PC-9 (cell line): ENCODE measurements around the gene PSD2. TPM values are rescaled to one million over a fixed set of nuclear protein-coding genes. Genes with fewer than 3 reads are reported as not detected.

ENCODE experiments used
- BruUV-seq: library from RNA; stranded (reverse); fragments of 400-500 nt; replicated peaks from 2 replicates; lab custom pipeline; 2021; lab: Mats Ljungman, UMichigan
- CTCF ChIA-PET: fragments of 300-600 bp; sonication (Branson Sonifier 250); formaldehyde crosslinking; loops from one replicate; lab custom pipeline; 2022; ENCODE audit warnings: antibody characterized with exemption; lab: Charles Lee
- POLR2A ChIA-PET: fragments of 300-600 bp; sonication (Branson Sonifier 250); formaldehyde crosslinking; loops from one replicate; lab custom pipeline; 2022; ENCODE audit warnings: antibody characterized with exemption; ENCODE audit not compliant: unreplicated experiment; lab: Charles Lee
- DNase-seq, 2 experiments: peaks; one replicate each; pipeline versions ENCODE4 v3.0.0 to v3.0.0-alpha.2; 2015 to 2022; ENCODE audit warnings: mixed read lengths in 1 of 2
- H2AFZ ChIP-seq: fragments of 200-600 bp; sonication (generic); 2 replicates; pipeline ENCODE4 v1.8.1; 2017; ENCODE audit warnings: antibody characterized with exemption
- H3F3A ChIP-seq: fragments of 200-600 bp; sonication (generic); 2 replicates; pipeline ENCODE4 v1.8.1; 2017; ENCODE audit warnings: antibody characterized with exemption, mild to moderate bottlenecking, low read depth; ENCODE audit not compliant: insufficient read depth
- H3K27ac ChIP-seq: fragments of 200-600 bp; sonication (generic); 2 replicates; pipeline ENCODE4 v1.6.1; 2016; ENCODE audit warnings: mixed run types
- H3K27me3 ChIP-seq: fragments of 200-600 bp; sonication (generic); 2 replicates; pipeline ENCODE4 v1.6.1; 2016; ENCODE audit warnings: low read depth, mixed run types; ENCODE audit not compliant: insufficient read depth
- H3K36me3 ChIP-seq: fragments of 200-600 bp; sonication (generic); 2 replicates; pipeline ENCODE4 v1.6.1; 2016; ENCODE audit warnings: low read depth, mixed run types
- H3K4me1 ChIP-seq: fragments of 200-600 bp; sonication (generic); replicated peaks from 2 replicates; pipeline ENCODE4 v1.6.1; 2016; ENCODE audit warnings: mixed run types; ENCODE audit not compliant: insufficient read depth
- H3K4me2 ChIP-seq: fragments of 200-600 bp; sonication (generic); 2 replicates; pipeline ENCODE4 v1.6.1; 2017; ENCODE audit warnings: mixed run types
- H3K4me3 ChIP-seq: fragments of 200-600 bp; sonication (generic); 2 replicates; pipeline ENCODE4 v1.6.1; 2016; ENCODE audit warnings: mixed run types
- H3K79me2 ChIP-seq: fragments of 200-600 bp; sonication (generic); 2 replicates; pipeline ENCODE4 v1.6.1; 2017; ENCODE audit warnings: low read depth, mixed run types
- H3K9me2 ChIP-seq: fragments of 200-600 bp; sonication (generic); 2 replicates; pipeline ENCODE4 v1.8.1; 2017; ENCODE audit warnings: mild to moderate bottlenecking; ENCODE audit not compliant: insufficient read depth
- H3K9me3 ChIP-seq: fragments of 200-600 bp; sonication (generic); 2 replicates; pipeline ENCODE4 v1.8.1; 2016; ENCODE audit warnings: low read depth; ENCODE audit not compliant: insufficient read depth
- H4K20me1 ChIP-seq: fragments of 200-600 bp; sonication (generic); 2 replicates; pipeline ENCODE4 v1.8.1; 2017; ENCODE audit not compliant: insufficient read depth
- EZH2 ChIP-seq: fragments of 200-600 bp; sonication (generic); IDR thresholded peaks from 2 replicates; pipeline ENCODE4 v1.8.0; 2017; ENCODE audit warnings: antibody characterized with exemption, low read depth
- intact Hi-C: fragments of 100-400 bp; cut with micrococcal nuclease; formaldehyde crosslinking; loops from one replicate; pipeline ENCODE4 v1.10.0; 2022; ENCODE audit not compliant: unreplicated experiment
- total RNA-seq: library from RNA; stranded (reverse); gene quantifications from 2 replicates; pipeline ENCODE4 v1.2.3, GENCODE V29; 2021
- TF ChIP-seq, protein P1 (sequence below): fragments of 200-600 bp; sonication (generic); conservative IDR thresholded peaks from 2 replicates; pipeline ENCODE4 v1.6.1; 2017; ENCODE audit warnings: mixed run types, antibody characterized with exemption, mild to moderate bottlenecking, moderate library complexity

The PSD2 gene
- total RNA-seq, 1 experiment from 2014 or later, result 0.07 TPM

DNA sequence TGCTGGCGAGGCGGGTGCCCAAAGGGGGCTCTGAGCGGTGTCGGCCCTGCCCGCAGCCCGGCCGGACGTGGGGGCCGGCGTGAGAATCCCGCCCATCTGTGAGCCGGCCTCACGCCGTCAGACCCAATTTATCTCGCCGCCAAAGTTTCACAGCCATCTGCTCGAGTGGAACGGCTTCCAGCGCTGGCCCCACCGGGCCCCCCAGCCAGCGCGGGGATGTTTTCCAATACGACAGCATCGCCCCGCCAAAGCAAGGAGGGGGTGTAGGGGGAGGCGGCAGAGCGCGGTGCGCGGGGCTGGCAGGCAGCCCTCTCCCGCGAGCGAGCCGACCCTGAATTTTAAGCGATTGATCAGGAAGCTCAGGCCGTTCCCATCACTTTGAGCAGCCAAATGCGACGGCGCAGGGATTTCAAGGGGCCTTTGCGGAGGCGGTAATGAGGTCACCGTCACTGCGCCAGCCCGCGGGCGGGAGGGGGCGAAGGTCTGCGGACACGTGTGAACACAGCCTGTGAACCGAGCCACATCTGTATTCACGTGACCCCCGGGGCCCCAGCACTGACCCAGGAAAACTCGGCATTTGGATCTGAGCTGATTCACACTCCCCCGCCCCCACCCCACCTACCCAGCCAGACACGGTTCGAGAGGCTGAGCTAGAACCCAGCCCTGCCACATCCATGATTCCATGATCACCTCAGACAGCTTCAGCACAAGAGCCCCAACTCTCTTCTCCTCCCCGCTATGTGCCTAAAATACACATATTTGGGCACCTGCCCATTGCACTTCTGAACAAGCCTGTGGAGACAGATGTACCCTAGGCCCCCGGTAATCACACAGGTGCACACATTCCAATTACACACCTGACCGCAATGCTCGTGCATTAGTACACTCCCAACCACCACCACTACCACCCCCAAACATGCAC lies 47.8 kb upstream of the PSD2 start:
- Histone ChIP-seq H3K27me3 (peaks cover 28% of the 10 kb centered on the region), H3K4me2 (peak overlapping the region; percentile 72), H3K36me3 (no peaks in the 10 kb centered on the region), H3K27ac (no peak overlapping the region), H3F3A (peaks cover 13% of the 10 kb centered on the region; the same call in 1 of the 2 replicates), H3K9me2 (no peaks in the 10 kb centered on the region), H3K9me3 (no peaks in the 10 kb centered on the region), H3K4me3 (no peak overlapping the region), H3K4me1 (peaks cover 27% of the 10 kb centered on the region), H3K79me2 (no peaks in the 10 kb centered on the region), H4K20me1 (no peaks in the 10 kb centered on the region), H2AFZ (no peak overlapping the region)
- ChIA-PET POLR2A (no interaction called here), CTCF (no interaction called here)
- no peak for DNase-seq
- TF ChIP-seq, protein P1, sequence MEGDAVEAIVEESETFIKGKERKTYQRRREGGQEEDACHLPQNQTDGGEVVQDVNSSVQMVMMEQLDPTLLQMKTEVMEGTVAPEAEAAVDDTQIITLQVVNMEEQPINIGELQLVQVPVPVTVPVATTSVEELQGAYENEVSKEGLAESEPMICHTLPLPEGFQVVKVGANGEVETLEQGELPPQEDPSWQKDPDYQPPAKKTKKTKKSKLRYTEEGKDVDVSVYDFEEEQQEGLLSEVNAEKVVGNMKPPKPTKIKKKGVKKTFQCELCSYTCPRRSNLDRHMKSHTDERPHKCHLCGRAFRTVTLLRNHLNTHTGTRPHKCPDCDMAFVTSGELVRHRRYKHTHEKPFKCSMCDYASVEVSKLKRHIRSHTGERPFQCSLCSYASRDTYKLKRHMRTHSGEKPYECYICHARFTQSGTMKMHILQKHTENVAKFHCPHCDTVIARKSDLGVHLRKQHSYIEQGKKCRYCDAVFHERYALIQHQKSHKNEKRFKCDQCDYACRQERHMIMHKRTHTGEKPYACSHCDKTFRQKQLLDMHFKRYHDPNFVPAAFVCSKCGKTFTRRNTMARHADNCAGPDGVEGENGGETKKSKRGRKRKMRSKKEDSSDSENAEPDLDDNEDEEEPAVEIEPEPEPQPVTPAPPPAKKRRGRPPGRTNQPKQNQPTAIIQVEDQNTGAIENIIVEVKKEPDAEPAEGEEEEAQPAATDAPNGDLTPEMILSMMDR, result no peak
- no peak for TF ChIP-seq EZH2
- BruUV-seq, result no TSS peak
- intact Hi-C loops, result loop anchor here (2.0 kb wide), 1 partner anchor 39 kb away; no protein-coding TSS in a partner anchor

GRCh38 chr5:139748505-139748826 lies 47.1 kb upstream of the PSD2 start:
- DNase-seq, result no peak
- H3K27me3 ChIP-seq, result peaks cover 28% of the 10 kb centered on the region
- H4K20me1 ChIP-seq, result no peaks in the 10 kb centered on the region
- H3K79me2 ChIP-seq, result no peaks in the 10 kb centered on the region
- TF ChIP-seq, protein P1, result no peak
- no peak for TF ChIP-seq EZH2
- H3F3A ChIP-seq, result peaks cover 13% of the 10 kb centered on the region; the same call in 1 of the 2 replicates
- H3K4me2 ChIP-seq, result no peak overlapping the region
- intact Hi-C loops, result no loop called here
- CTCF ChIA-PET, result no interaction called here
- H3K27ac ChIP-seq, result no peak overlapping the region
- peaks cover 27% of the 10 kb centered on the region for H3K4me1 ChIP-seq
- H3K9me2 ChIP-seq, result no peaks in the 10 kb centered on the region
- no peaks in the 10 kb centered on the region for H3K9me3 ChIP-seq
- BruUV-seq, result no TSS peak
- POLR2A ChIA-PET, result no interaction called here
- H2AFZ ChIP-seq, result no peak overlapping the region
- H3K4me3 ChIP-seq, result no peak overlapping the region
- no peaks in the 10 kb centered on the region for H3K36me3 ChIP-seq

DNA sequence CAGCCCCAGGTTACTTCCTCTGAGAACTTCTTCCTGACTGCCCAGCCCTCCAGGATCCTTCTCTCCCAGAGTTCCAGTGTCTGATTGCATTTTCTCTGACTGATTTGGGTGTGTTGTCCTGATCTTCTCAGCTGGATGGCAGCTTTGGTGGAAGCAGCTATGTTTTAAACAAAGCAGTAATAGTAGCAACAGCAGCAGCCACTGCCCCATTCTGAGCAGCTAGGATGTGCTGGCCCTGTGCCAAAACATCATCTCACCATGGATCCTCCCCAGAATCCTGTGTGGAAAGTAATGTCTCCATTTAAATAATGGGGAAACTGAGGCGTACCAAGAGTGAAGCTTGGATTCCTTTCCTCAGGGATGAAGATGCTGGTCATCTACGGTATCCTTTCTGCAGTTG lies 46.4 kb upstream of the PSD2 start:
- no peak overlapping the region for H2AFZ ChIP-seq
- no peaks in the 10 kb centered on the region for H3K79me2 ChIP-seq
- no TSS peak for BruUV-seq
- intact Hi-C loops, result no loop called here
- no peak overlapping the region for H3K4me3 ChIP-seq
- H3K4me2 ChIP-seq, result no peak overlapping the region
- no peaks in the 10 kb centered on the region for H3K9me3 ChIP-seq
- H3K27ac ChIP-seq, result no peak overlapping the region
- H3K9me2 ChIP-seq, result no peaks in the 10 kb centered on the region
- peaks cover 13% of the 10 kb centered on the region; the same call in 1 of the 2 replicates for H3F3A ChIP-seq
- ChIA-PET CTCF (no interaction called here), POLR2A (no interaction called here)
- peaks cover 27% of the 10 kb centered on the region for H3K4me1 ChIP-seq
- DNase-seq, result no peak
- H4K20me1 ChIP-seq, result no peaks in the 10 kb centered on the region
- no peaks in the 10 kb centered on the region for H3K36me3 ChIP-seq
- H3K27me3 ChIP-seq, result peaks cover 28% of the 10 kb centered on the region
- TF ChIP-seq, protein P1, result no peak
- no peak for TF ChIP-seq EZH2
